GM21423 (cell line): ENCODE data around the gene ITGAD.

Experiments
- ATAC-seq: cut with Tn5 transposase; IDR thresholded peaks from one replicate; pipeline ENCODE4 v1.9.1; 2021; ENCODE audit warnings: mild to moderate bottlenecking, moderate library complexity; ENCODE audit not compliant: unreplicated experiment

The ITGAD gene

DNA sequence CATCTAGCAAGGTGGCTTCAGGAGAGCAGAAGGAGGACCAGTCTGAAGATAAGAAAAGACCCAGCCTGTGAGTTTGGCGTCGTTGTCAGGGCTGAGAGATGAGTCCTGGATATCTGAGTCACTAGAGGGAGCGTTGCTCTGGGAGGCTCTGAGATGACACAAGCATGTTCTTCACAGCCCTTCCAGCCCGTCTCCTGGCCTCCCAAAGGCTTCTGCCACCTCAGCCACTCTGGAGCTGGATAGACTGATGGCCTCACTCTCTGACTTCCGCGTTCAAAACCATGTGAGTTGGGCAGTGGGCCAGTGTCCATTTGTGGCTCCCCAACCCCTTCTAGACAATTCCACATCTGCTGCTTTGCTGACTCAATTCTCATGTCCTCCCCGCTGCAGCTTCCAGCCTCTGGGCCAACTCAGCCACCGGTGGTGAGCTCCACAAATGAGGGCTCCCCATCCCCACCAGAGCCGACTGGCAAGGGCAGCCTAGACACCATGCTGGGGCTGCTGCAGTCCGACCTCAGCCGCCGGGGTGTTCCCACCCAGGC, 81.1 kb downstream of the ITGAD start:
- no peak for ATAC-seq

DNA sequence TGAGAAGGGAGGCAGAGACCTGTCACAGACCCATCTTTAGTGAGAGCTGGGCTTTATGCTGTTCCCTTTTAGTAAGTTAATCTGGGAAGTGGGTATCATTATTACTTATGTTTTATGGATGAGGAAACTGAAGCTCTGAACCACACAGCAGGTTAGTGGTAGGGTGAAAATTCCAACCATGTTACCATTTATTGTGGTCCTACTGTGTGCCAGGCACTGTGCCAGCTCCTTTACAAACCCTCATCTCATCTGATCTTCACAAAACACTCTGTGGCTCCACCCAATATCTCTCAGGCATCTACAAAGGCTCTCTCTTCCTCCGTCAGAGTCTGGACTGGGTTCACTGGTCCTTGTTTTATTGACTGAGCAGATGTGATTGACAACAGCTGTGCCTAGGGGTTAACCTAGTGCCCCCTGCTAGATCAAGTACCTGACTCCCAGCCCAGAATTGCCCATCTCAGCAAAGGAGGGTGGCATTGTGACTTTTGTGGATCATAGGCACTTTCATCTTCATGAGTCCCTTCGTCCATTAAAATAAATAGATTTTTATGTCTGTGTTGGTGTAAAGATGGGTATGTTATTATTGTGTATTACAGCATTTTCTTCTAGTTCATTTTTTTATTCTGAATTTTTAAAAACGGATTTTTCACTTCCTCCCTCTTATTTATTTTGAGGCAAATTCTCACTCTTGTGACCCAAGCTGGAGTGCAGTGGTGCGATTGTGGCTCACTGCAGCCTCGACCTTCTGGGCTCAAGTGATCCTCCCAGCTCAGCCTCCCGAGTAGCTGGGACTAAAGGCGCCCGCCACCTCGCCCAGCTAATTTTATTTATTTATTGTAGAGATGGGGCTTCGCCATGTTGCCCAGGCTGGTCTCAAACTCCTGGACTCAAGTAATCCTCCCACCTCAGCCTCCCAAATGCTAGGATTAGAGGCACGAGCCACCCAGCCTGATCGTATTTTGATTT, 81.9 kb downstream of the ITGAD start:
- no peak for ATAC-seq

DNA sequence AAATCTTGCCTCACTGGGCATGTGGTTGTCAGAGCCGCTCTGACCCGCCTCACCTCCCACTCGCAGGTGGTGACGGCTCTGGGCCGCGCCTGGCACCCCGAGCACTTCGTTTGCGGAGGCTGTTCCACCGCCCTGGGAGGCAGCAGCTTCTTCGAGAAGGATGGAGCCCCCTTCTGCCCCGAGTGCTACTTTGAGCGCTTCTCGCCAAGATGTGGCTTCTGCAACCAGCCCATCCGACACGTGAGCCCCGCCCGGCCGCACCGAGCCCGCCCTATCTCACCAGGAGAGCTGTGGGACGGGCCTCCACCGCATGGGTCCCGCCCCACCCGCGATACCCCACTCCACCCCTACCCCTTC, 82.8 kb downstream of the ITGAD start:
- no peak for ATAC-seq
